SK-N-SH (cell line): ENCODE measurements around the gene SCN3B. TPM values are rescaled to one million over a fixed set of nuclear protein-coding genes. Genes with fewer than 3 reads are reported as not detected.

ENCODE experiments used
- CTCF ChIA-PET: fragments of 300-600, 350-600 bp; formaldehyde crosslinking; extraction: SDS; loops from one replicate; lab custom pipeline; 2021; lab: Yijun Ruan, JAX
- POLR2A ChIA-PET: fragments of 350-600 bp; sonication (Branson Sonifier 250); formaldehyde crosslinking; extraction: SDS; loops from one replicate; lab custom pipeline; 2020; ENCODE audit warnings: antibody characterized with exemption, inconsistent platforms; lab: Yijun Ruan, JAX
- DNase-seq: peaks from one replicate; pipeline ENCODE4 v3.0.0; 2012
- H2AFZ ChIP-seq: fragments of 200-600 bp; sonication (generic); 2 replicates; pipeline ENCODE4 v1.8.1; 2016; ENCODE audit warnings: antibody characterized with exemption, mild to moderate bottlenecking, low read depth
- H3F3A ChIP-seq: fragments of 200-600 bp; sonication (generic); replicated peaks from 2 replicates; pipeline ENCODE3; 2016; ENCODE audit warnings: antibody characterized with exemption, mild to moderate bottlenecking; ENCODE audit not compliant: insufficient read depth
- H3K27ac ChIP-seq, 2 experiments: fragments of 200-500 bp in 1 of 2; fragments of 200-600 bp in 1 of 2; sonication (Bioruptor generic) in 1 of 2; sonication (generic), shearing (Covaris generic) in 1 of 2; 2 replicates each; pipeline versions ENCODE4 v1.5.1 to v1.6.1; 2014 to 2016; ENCODE audit warnings: low read depth in 2 of 2, inconsistent platforms in 1 of 2, low read length in 1 of 2, mild to moderate bottlenecking in 1 of 2, mixed read lengths in 1 of 2
- H3K27me3 ChIP-seq: fragments of 200-600 bp; sonication (generic), shearing (Covaris generic); 2 replicates; pipeline ENCODE4 v1.6.1; 2016; ENCODE audit warnings: mixed run types; ENCODE audit not compliant: insufficient read depth
- H3K36me3 ChIP-seq, 2 experiments: fragments of 200-500 bp in 1 of 2; fragments of 200-600 bp in 1 of 2; sonication (Bioruptor generic) in 1 of 2; sonication (generic) in 1 of 2; replicated peaks in 1 of 2; 2 replicates each; pipeline versions ENCODE3 to v1.5.1; 2014 to 2016; ENCODE audit warnings: low read length in 1 of 2, mild to moderate bottlenecking in 1 of 2; ENCODE audit not compliant: insufficient read depth in 2 of 2, control insufficient read depth in 1 of 2
- H3K4me1 ChIP-seq, 2 experiments: fragments of 200-500 bp in 1 of 2; fragments of 200-600 bp in 1 of 2; sonication (Bioruptor generic) in 1 of 2; sonication (generic), shearing (Covaris generic) in 1 of 2; 2 replicates each; pipeline versions ENCODE4 v1.5.1 to v1.6.1; 2014 to 2016; ENCODE audit warnings: low read depth in 1 of 2, low read length in 1 of 2, mixed run types in 1 of 2; ENCODE audit not compliant: insufficient read depth in 2 of 2, control insufficient read depth in 1 of 2
- H3K4me2 ChIP-seq: fragments of 200-600 bp; sonication (generic), shearing (Covaris generic); 2 replicates; pipeline ENCODE4 v1.6.1; 2017; ENCODE audit warnings: mixed run types
- H3K4me3 ChIP-seq, 2 experiments: fragments of 200-500 bp in 1 of 2; fragments of 200-600 bp in 1 of 2; sonication (Bioruptor generic) in 1 of 2; sonication (generic), shearing (Covaris generic) in 1 of 2; 2 replicates each; pipeline versions ENCODE4 v1.5.1 to v1.8.1; 2014 to 2016; ENCODE audit warnings: low read depth in 2 of 2, inconsistent platforms in 1 of 2, low read length in 1 of 2, mild to moderate bottlenecking in 1 of 2, mixed read lengths in 1 of 2, moderate library complexity in 1 of 2
- H3K79me2 ChIP-seq: fragments of 200-600 bp; sonication (generic); 2 replicates; pipeline ENCODE4 v1.8.1; 2017; ENCODE audit warnings: mild to moderate bottlenecking; ENCODE audit not compliant: insufficient read depth
- H3K9ac ChIP-seq: fragments of 200-600 bp; sonication (generic); 2 replicates; pipeline ENCODE4 v1.6.1; 2017; ENCODE audit warnings: mixed run types
- H3K9me2 ChIP-seq: fragments of 200-600 bp; sonication (generic); 2 replicates; pipeline ENCODE4 v1.6.1; 2017; ENCODE audit warnings: mixed run types
- H3K9me3 ChIP-seq: fragments of 200-600 bp; sonication (generic); 2 replicates; pipeline ENCODE4 v1.6.1; 2017; ENCODE audit warnings: mixed run types, mild to moderate bottlenecking, moderate library complexity
- H4K20me1 ChIP-seq: fragments of 200-600 bp; sonication (generic); 2 replicates; pipeline ENCODE4 v1.6.1; 2017; ENCODE audit warnings: mild to moderate bottlenecking, mixed run types; ENCODE audit not compliant: insufficient read depth
- EP300 ChIP-seq, 2 experiments: IDR thresholded peaks; 2 replicates each; pipeline versions ENCODE4 v1.4.0 to v1.6.1; 2012; ENCODE audit warnings: borderline replicate concordance in 1 of 2, low read depth in 1 of 2, low read length in 1 of 2
- FOXJ3 ChIP-seq: sonication (generic); formaldehyde crosslinking; IDR thresholded peaks from 2 replicates; pipeline ENCODE4 v1.5.1; 2020; ENCODE audit warnings: mild to moderate bottlenecking, missing genetic modification reagents
- JUND ChIP-seq: IDR thresholded peaks from 2 replicates; pipeline ENCODE4 v1.4.0; 2012
- NFIC ChIP-seq: IDR thresholded peaks from 2 replicates; pipeline ENCODE4 v1.4.0; 2012; ENCODE audit warnings: borderline replicate concordance
- NRF1 ChIP-seq: IDR thresholded peaks from 2 replicates; pipeline ENCODE4 v1.6.1; 2012; ENCODE audit warnings: low read depth, mild to moderate bottlenecking, low read length
- REST ChIP-seq: IDR thresholded peaks from 2 replicates; pipeline ENCODE4 v1.6.1; 2012; ENCODE audit warnings: mild to moderate bottlenecking, low read depth, low read length, moderate library complexity
- RXRA ChIP-seq: IDR thresholded peaks from 2 replicates; pipeline ENCODE4 v1.4.0; 2012; ENCODE audit warnings: low read depth, mild to moderate bottlenecking, borderline replicate concordance
- SMC3 ChIP-seq: IDR thresholded peaks from 2 replicates; pipeline ENCODE4 v1.6.1; 2012; ENCODE audit warnings: low read depth, low read length, improper control_type of control experiment
- TAF1 ChIP-seq: IDR thresholded peaks from 2 replicates; pipeline ENCODE4 v1.6.1; 2012; ENCODE audit warnings: low read depth, mild to moderate bottlenecking, low read length, moderate library complexity, borderline replicate concordance
- TCF12 ChIP-seq: IDR thresholded peaks from 2 replicates; pipeline ENCODE4 v1.4.0; 2012
- TEAD4 ChIP-seq: IDR thresholded peaks from 2 replicates; pipeline ENCODE4 v1.4.0; 2012; ENCODE audit warnings: mild to moderate bottlenecking, borderline replicate concordance; ENCODE audit not compliant: insufficient read depth
- WGBS: methylation state at CpG from one replicate; pipeline ENCODE4 v1.1.6; 2017; ENCODE audit warnings: low lambda C conversion rate; 5-methylcytosine and 5-hydroxymethylcytosine counted together
- polyA plus RNA-seq, 3 experiments: library from polyadenylated mRNA; depleted of rRNA; stranded (reverse); fragments of >200 nt; gene quantifications; 2 replicates each; pipeline ENCODE4 v1.2.3, GENCODE V29; 2012

Gene SCN3B
- polyA plus RNA-seq, 1 of the 3 experiments (the other 2 are of a cell fraction), result 0.23 TPM

- Histone ChIP-seq H3K4me1 (peaks cover 0 to 21% of the 10 kb centered on the region in 2 experiments; a peak in 2 of 4 replicates), H3K9me2 (no peaks in the 10 kb centered on the region), H3K27ac (peak overlapping the region in 1 of 2 experiments; percentile 71; a peak in 2 of 4 replicates), H3K36me3 (no peaks in the 10 kb centered on the region), H3K4me2 (peak overlapping the region; percentile 96), H3K9me3 (no peaks in the 10 kb centered on the region), H3K79me2 (no peaks in the 10 kb centered on the region), H3K4me3 (peak overlapping the region; percentile 72 to 76), H3K9ac (no peak overlapping the region), H3F3A (no peaks in the 10 kb centered on the region), H3K27me3 (peaks cover 15% of the 10 kb centered on the region; the same call in 1 of the 2 replicates), H2AFZ (no peak overlapping the region), H4K20me1 (no peaks in the 10 kb centered on the region)
- no peak for TF ChIP-seq FOXJ3
- TF ChIP-seq JUND, result no peak
- TF ChIP-seq TCF12, result no peak
- TF ChIP-seq EP300 (IDR thresholded peaks at IDR 0.05; ENCODE audit: borderline replicate concordance in 1 of 2, low read depth in 1 of 2, low read length in 1 of 2), result no peak
- TF ChIP-seq NRF1, result no peak
- TF ChIP-seq RXRA, result no peak
- TF ChIP-seq REST, result no peak
- TF ChIP-seq NFIC, result no peak
- no peak for TF ChIP-seq SMC3
- no peak for TF ChIP-seq TEAD4
- CTCF ChIA-PET, result interaction anchor here (0.6 to 14.4 kb wide), 27 partner anchors 13 to 95 kb away, joined by 3 to 388 read pairs (median 5); no protein-coding TSS in a partner anchor
- DNase-seq, result no peak
- POLR2A ChIA-PET, result interaction anchor here (0.8 to 2.2 kb wide), 5 partner anchors 12 to 58 kb away, joined by 3 to 12 read pairs (median 4); no protein-coding TSS in a partner anchor
- WGBS, result 7% methylated on average over 9 of the region's 10 CpGs
Observed at GRCh38 chr11:123653483-123653826, 969 bp downstream of the SCN3B start.

DNA sequence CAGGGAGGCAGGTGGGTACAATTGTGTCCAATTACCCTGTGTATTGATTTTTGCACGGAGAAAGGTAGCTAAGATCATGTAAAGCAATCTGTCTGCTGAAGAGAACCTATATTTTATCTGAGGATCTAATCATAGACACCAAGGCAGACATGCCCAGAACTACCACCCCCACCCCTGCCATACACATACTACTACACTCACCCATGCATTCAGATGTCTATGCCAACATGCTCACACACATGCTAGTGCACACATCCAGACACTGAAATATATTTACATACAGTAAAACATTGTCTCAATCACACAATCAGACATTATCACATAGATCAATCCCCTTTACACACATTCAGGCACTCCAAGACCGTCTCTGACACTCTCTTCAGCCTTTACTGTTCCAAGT, 1.8 kb downstream of the SCN3B start:
- Histone ChIP-seq H3K9me3 (no peaks in the 10 kb centered on the region), H4K20me1 (no peaks in the 10 kb centered on the region), H3K9ac (no peak overlapping the region), H3K36me3 (no peaks in the 10 kb centered on the region), H3K4me3 (peak overlapping the region in 1 of 2 experiments; percentile 72; a peak in 1 of 4 replicates), H3K27me3 (peaks cover 15% of the 10 kb centered on the region), H3K27ac (no peak overlapping the region), H3K9me2 (no peaks in the 10 kb centered on the region), H3K4me2 (no peak overlapping the region), H3F3A (no peaks in the 10 kb centered on the region), H3K79me2 (no peaks in the 10 kb centered on the region), H3K4me1 (peaks cover 0 to 21% of the 10 kb centered on the region in 2 experiments; a peak in 2 of 4 replicates), H2AFZ (no peak overlapping the region)
- ChIA-PET CTCF (interaction anchor here (0.7 to 14.4 kb wide), 14 partner anchors 12 to 76 kb away, joined by 3 to 388 read pairs (median 6); no protein-coding TSS in a partner anchor), POLR2A (interaction anchor here (0.8 to 1.5 kb wide), 5 partner anchors 9 to 88 kb away, joined by 3 to 4 read pairs (median 4); no protein-coding TSS in a partner anchor)
- TF ChIP-seq RXRA (no peak), TAF1 (no peak)
- 24% methylated on average over 2 of the region's 2 CpGs for WGBS
- DNase-seq, result no peak
